Effector CD4-positive, alpha-beta T cell (primary cell): ENCODE data around the gene GLIS1. TPM values are rescaled to one million over a fixed set of nuclear protein-coding genes. Genes with fewer than 3 reads are reported as not detected.
"Not testable (repeated sequence)": the region's sequence is repeated elsewhere in the genome, so short reads cannot be mapped to it uniquely, and the experiment has no call there.

Experiments used
- DNase-seq: peaks from one replicate; pipeline ENCODE4 v3.0.0-alpha.2; 2020
- total RNA-seq: gene quantifications from one replicate; lab custom pipeline; 2026; lab: John Stamatoyannopoulos, UW

The GLIS1 gene
- not detected for total RNA-seq

- no peak for DNase-seq
These were observed at the start of gene GLIS1 for GRCh38 chr1:53739109-53739681. TSS of gene GLIS1 (minus strand) at chr1:53739164. CDS start at chr1:53738064, 1,100 bp downstream.

- no peak for DNase-seq
These were observed 48.7 kb upstream of the GLIS1 start for GRCh38 chr1:53787655-53788054.

- DNase-seq, result no peak
These were observed 44.1 kb upstream of the GLIS1 start for GRCh38 chr1:53783056-53783455.

GRCh38 chr1:53781654-53782053 is 42.7 kb upstream of the GLIS1 start:
- DNase-seq, result no peak

GRCh38 chr1:53777272-53777671 is 38.3 kb upstream of the GLIS1 start:
- no peak for DNase-seq

- DNase-seq, result no peak
These were observed 32.7 kb upstream of the GLIS1 start for GRCh38 chr1:53771648-53772047.

GRCh38 chr1:53769780-53770179 is 30.8 kb upstream of the GLIS1 start:
- no peak for DNase-seq

- no peak for DNase-seq
These were observed 30.2 kb upstream of the GLIS1 start for GRCh38 chr1:53769184-53769583.

- DNase-seq, result no peak
These were observed 28.0 kb upstream of the GLIS1 start for GRCh38 chr1:53766831-53767405.

- DNase-seq, result no peak
These were observed 27.3 kb upstream of the GLIS1 start for GRCh38 chr1:53766194-53766742.

- no peak for DNase-seq
These were observed 26.7 kb upstream of the GLIS1 start for GRCh38 chr1:53765657-53766056.

- DNase-seq, result no peak
These were observed 24.9 kb upstream of the GLIS1 start for GRCh38 chr1:53763911-53764310.

GRCh38 chr1:53763461-53763860 is 24.5 kb upstream of the GLIS1 start:
- no peak for DNase-seq

- DNase-seq, result not testable (repeated sequence)
These were observed 21.5 kb upstream of the GLIS1 start for GRCh38 chr1:53760497-53760896.

GRCh38 chr1:53755874-53756273 is 16.9 kb upstream of the GLIS1 start:
- DNase-seq, result no peak

GRCh38 chr1:53754484-53755312 is 15.7 kb upstream of the GLIS1 start:
- DNase-seq, result no peak

GRCh38 chr1:53752281-53752680 is 13.3 kb upstream of the GLIS1 start:
- DNase-seq, result no peak

- no peak for DNase-seq
These were observed 8.9 kb upstream of the GLIS1 start for GRCh38 chr1:53747841-53748240.

GRCh38 chr1:53740621-53741105 is 1.7 kb upstream of the GLIS1 start:
- no peak for DNase-seq

- DNase-seq, result no peak
These were observed 507 bp downstream of the GLIS1 start for GRCh38 chr1:53738205-53739108.

- no peak for DNase-seq
These were observed 1.2 kb downstream of the GLIS1 start for GRCh38 chr1:53737648-53738204.

GRCh38 chr1:53736290-53736689 is 2.7 kb downstream of the GLIS1 start:
- DNase-seq, result no peak
